Loucy (cell line): ENCODE data around the gene CAPN7.

Source experiments
- CTCF ChIP-seq: fragments of 200-600 bp; sonication (generic); conservative IDR thresholded peaks from 2 replicates; pipeline ENCODE4 v1.5.1; 2014; ENCODE audit warnings: mild to moderate bottlenecking, antibody characterized with exemption, low read length
- EZH2phosphoT487 ChIP-seq: fragments of 200-600 bp; IDR thresholded peaks from 2 replicates; pipeline ENCODE4 v1.6.1; 2018; ENCODE audit warnings: antibody characterized with exemption, mild to moderate bottlenecking, moderate library complexity, borderline replicate concordance

- TF ChIP-seq CTCF (no peak), EZH2phosphoT487 (no peak)
Observed at GRCh38 chr3:15299036-15299435, 93.0 kb downstream of the CAPN7 start.
